Activated CD4-positive, alpha-beta T cell treated with anti-CD3 and anti-CD28 coated beads for 48 hours (primary cell): ENCODE data around the gene C17orf107.
"Not testable (repeated sequence)": the region's sequence is repeated elsewhere in the genome, so short reads cannot be mapped to it uniquely, and the experiment has no call there.

Source experiments
- DNase-seq: peaks from one replicate; pipeline ENCODE4 v3.0.0-alpha.2; 2020

Gene C17orf107

GRCh38 chr17:4901108-4901647 is 1.8 kb downstream of the C17orf107 start:
- DNase-seq = no peak

GRCh38 chr17:4901648-4902344 is 2.5 kb downstream of the C17orf107 start:
- no peak for DNase-seq

- DNase-seq = no peak
Measured at GRCh38 chr17:4902540-4902939, 3.2 kb downstream of the C17orf107 start.

- DNase-seq = peak; percentile 88
Measured at GRCh38 chr17:4903051-4903818, 3.9 kb downstream of the C17orf107 start, which contains the start of gene CHRNE. CHRNE (minus strand) TSS chr17:4903098; CDS start chr17:4903063, 35 bp downstream.

- DNase-seq = not testable (repeated sequence)
Measured at GRCh38 chr17:4906642-4907041, 7.3 kb downstream of the C17orf107 start.

GRCh38 chr17:4908301-4908700 is 9.0 kb downstream of the C17orf107 start:
- DNase-seq = peak; percentile 39

GRCh38 chr17:4908711-4909496 is 9.6 kb downstream of the C17orf107 start:
- DNase-seq = peak; percentile 84

GRCh38 chr17:4913994-4914393 is 14.7 kb downstream of the C17orf107 start:
- no peak for DNase-seq

- not testable (repeated sequence) for DNase-seq
Measured at GRCh38 chr17:4914551-4914950, 15.2 kb downstream of the C17orf107 start.

GRCh38 chr17:4919511-4920047 is 20.2 kb downstream of the C17orf107 start:
- no peak for DNase-seq

- no peak for DNase-seq
Measured at GRCh38 chr17:4920351-4921048, 21.2 kb downstream of the C17orf107 start.

GRCh38 chr17:4921320-4921719 is 22.0 kb downstream of the C17orf107 start:
- no peak for DNase-seq

GRCh38 chr17:4926577-4927335 is 27.4 kb downstream of the C17orf107 start:
- not testable (repeated sequence) for DNase-seq

- no peak for DNase-seq
Measured at GRCh38 chr17:4928881-4929280, 29.5 kb downstream of the C17orf107 start.

GRCh38 chr17:4931963-4932362 is 32.6 kb downstream of the C17orf107 start, which contains the start of gene GP1BA:
GP1BA (plus strand) TSS chr17:4932277; CDS start chr17:4932605, 328 bp downstream.
- no peak for DNase-seq

- DNase-seq = no peak
Measured at GRCh38 chr17:4932756-4933155, 33.4 kb downstream of the C17orf107 start.

- DNase-seq = no peak
Measured at GRCh38 chr17:4933646-4934045, 34.3 kb downstream of the C17orf107 start.

- DNase-seq = no peak
Measured at GRCh38 chr17:4934173-4934979, 35.0 kb downstream of the C17orf107 start.

- no peak for DNase-seq
Measured at GRCh38 chr17:4935650-4936049, 36.3 kb downstream of the C17orf107 start.

GRCh38 chr17:4936436-4936835 is 37.1 kb downstream of the C17orf107 start:
- DNase-seq = no peak
